MM.1S (cell line): ENCODE measurements around the gene PPP1R9B.

ENCODE experiments used
- DNase-seq: peaks from one replicate; pipeline ENCODE4 v3.0.0-alpha.2; 2015
- H2AFZ ChIP-seq: fragments of 300-600 bp; sonication (generic); 2 replicates; pipeline ENCODE4 v1.6.0; 2016; ENCODE audit warnings: antibody characterized with exemption, low read length
- H3F3A ChIP-seq: fragments of 300-600 bp; sonication (generic); 2 replicates; pipeline ENCODE4 v1.6.1; 2016; ENCODE audit warnings: mild to moderate bottlenecking, antibody characterized with exemption, low read length, moderate library complexity, mixed read lengths; ENCODE audit not compliant: insufficient read depth
- H3K27ac ChIP-seq: fragments of 300-600 bp; sonication (generic); 2 replicates; pipeline ENCODE4 v1.5.1; 2016; ENCODE audit warnings: mild to moderate bottlenecking, low read length
- H3K27me3 ChIP-seq: fragments of 300-600 bp; sonication (generic); replicated peaks from 2 replicates; pipeline ENCODE4 v1.6.0; 2016; ENCODE audit warnings: low read length; ENCODE audit not compliant: insufficient read depth
- H3K36me3 ChIP-seq: fragments of 300-600 bp; sonication (generic); replicated peaks from 2 replicates; pipeline ENCODE4 v1.6.1; 2016; ENCODE audit warnings: mild to moderate bottlenecking, low read length, mixed read lengths; ENCODE audit not compliant: insufficient read depth
- H3K4me1 ChIP-seq: fragments of 300-600 bp; sonication (generic); 2 replicates; pipeline ENCODE4 v1.6.1; 2016; ENCODE audit warnings: low read length, mixed read lengths
- H3K4me2 ChIP-seq: fragments of 300-600 bp; sonication (generic); 2 replicates; pipeline ENCODE4 v1.6.0; 2016; ENCODE audit warnings: low read depth, low read length
- H3K4me3 ChIP-seq: fragments of 300-600 bp; sonication (generic); 2 replicates; pipeline ENCODE4 v1.5.1; 2016; ENCODE audit warnings: low read length, mixed read lengths
- H3K79me2 ChIP-seq: fragments of 300-600 bp; sonication (generic); 2 replicates; pipeline ENCODE4 v1.6.1; 2016; ENCODE audit warnings: mixed run types, low read length, mixed read lengths
- H3K9ac ChIP-seq: fragments of 300-600 bp; sonication (generic); 2 replicates; pipeline ENCODE4 v1.6.1; 2016; ENCODE audit warnings: low read length, mixed read lengths
- H3K9me2 ChIP-seq: fragments of 300-600 bp; sonication (generic); replicated peaks from 2 replicates; pipeline ENCODE4 v1.6.1; 2016; ENCODE audit warnings: mild to moderate bottlenecking, low read length, mixed read lengths; ENCODE audit not compliant: insufficient read depth
- H3K9me3 ChIP-seq: fragments of 300-600 bp; sonication (generic); replicated peaks from 2 replicates; pipeline ENCODE4 v1.6.1; 2016; ENCODE audit warnings: mild to moderate bottlenecking, low read length, mixed read lengths; ENCODE audit not compliant: insufficient read depth
- H4K20me1 ChIP-seq: fragments of 300-600 bp; sonication (generic); 2 replicates; pipeline ENCODE4 v1.6.1; 2016; ENCODE audit warnings: mild to moderate bottlenecking, low read length, moderate library complexity, mixed read lengths; ENCODE audit not compliant: insufficient read depth
- EZH2 ChIP-seq: fragments of 300-600 bp; sonication (generic); optimal IDR thresholded peaks from 2 replicates; pipeline ENCODE3; 2017; ENCODE audit warnings: low read depth, mild to moderate bottlenecking, antibody characterized with exemption, low read length, mixed read lengths
- EZH2phosphoT487 ChIP-seq: fragments of 300-600 bp; sonication (generic); IDR thresholded peaks from 2 replicates; pipeline ENCODE4 v1.6.1; 2018; ENCODE audit warnings: antibody characterized with exemption, low read length
- TF ChIP-seq, protein P1 (sequence below): fragments of 300-600 bp; sonication (generic); IDR thresholded peaks from 2 replicates; pipeline ENCODE4 v1.5.1; 2016; ENCODE audit warnings: antibody characterized with exemption, low read length, mixed read lengths

Gene PPP1R9B

DNA sequence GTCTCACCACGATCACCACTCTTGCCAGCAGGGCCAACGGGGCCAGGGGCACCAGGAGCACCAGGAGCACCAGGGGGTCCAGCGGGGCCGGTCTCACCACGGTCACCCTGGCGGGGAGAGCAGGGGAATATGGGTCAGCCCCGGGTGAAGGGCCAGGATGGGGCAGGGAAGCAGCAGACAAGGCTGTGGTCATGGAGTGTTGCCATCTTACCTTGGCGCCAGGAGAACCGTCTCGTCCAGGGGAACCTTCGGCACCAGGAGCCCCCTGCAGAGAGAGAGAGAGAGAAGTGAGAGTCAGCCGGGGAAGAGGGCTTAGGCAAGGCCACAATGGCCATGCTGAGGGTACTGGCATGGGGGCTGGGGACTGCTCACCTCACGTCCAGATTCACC lies 38.0 kb upstream of the PPP1R9B start:
- Histone ChIP-seq H3K4me1 (peaks cover 11% of the 10 kb centered on the region), H4K20me1 (no peaks in the 10 kb centered on the region), H3K4me2 (no peak overlapping the region), H2AFZ (no peak overlapping the region), H3F3A (peaks cover 5% of the 10 kb centered on the region; the same call in 1 of the 2 replicates), H3K4me3 (no peak overlapping the region), H3K27me3 (peaks cover 68% of the 10 kb centered on the region), H3K9me3 (no peaks in the 10 kb centered on the region), H3K79me2 (no peaks in the 10 kb centered on the region), H3K9me2 (no peaks in the 10 kb centered on the region), H3K36me3 (no peaks in the 10 kb centered on the region), H3K27ac (no peak overlapping the region), H3K9ac (no peak overlapping the region)
- DNase-seq = no peak
- TF ChIP-seq EZH2 (no peak), EZH2phosphoT487 (no peak)
- TF ChIP-seq, protein P1, sequence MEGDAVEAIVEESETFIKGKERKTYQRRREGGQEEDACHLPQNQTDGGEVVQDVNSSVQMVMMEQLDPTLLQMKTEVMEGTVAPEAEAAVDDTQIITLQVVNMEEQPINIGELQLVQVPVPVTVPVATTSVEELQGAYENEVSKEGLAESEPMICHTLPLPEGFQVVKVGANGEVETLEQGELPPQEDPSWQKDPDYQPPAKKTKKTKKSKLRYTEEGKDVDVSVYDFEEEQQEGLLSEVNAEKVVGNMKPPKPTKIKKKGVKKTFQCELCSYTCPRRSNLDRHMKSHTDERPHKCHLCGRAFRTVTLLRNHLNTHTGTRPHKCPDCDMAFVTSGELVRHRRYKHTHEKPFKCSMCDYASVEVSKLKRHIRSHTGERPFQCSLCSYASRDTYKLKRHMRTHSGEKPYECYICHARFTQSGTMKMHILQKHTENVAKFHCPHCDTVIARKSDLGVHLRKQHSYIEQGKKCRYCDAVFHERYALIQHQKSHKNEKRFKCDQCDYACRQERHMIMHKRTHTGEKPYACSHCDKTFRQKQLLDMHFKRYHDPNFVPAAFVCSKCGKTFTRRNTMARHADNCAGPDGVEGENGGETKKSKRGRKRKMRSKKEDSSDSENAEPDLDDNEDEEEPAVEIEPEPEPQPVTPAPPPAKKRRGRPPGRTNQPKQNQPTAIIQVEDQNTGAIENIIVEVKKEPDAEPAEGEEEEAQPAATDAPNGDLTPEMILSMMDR = no peak

DNA sequence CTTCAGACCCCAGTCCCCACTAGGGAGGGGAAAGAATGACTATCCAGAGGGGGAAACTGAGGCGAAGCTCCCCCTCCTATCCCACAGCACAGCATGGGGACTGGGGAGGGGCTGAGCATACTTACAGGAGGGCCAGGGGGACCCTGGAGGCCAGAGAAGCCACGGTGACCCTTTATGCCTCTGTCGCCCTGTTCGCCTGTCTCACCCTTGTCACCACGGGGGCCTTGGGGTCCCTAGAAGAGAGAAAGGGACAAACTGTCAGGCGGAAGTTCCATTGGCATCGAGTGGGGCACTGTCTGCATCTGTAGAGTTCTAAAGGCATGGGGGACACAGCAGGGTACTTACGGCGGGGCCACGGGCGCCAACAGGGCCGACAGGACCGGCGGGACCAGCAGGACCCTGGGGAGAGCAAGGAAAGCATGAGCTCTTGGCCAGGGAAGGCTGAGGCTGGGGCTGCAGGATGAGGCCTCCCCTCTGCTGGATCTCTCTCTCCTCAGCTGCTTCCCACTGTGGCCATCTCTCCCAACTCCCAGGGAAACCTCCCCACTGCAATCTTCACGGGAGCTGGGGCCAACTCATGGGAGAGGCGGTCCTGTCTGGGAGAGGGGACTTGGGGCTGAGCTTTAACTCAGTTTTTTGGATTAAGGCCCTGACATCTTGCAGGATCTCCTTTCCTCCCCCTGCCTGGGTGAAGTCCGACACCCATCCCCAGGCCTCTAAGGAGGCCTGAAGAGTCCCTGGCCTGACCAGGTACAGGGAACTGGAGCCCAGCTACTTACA lies 37.5 kb upstream of the PPP1R9B start:
- Histone ChIP-seq H3K79me2 (no peaks in the 10 kb centered on the region), H3K27me3 (peaks cover 68% of the 10 kb centered on the region), H2AFZ (no peak overlapping the region), H3K9me3 (no peaks in the 10 kb centered on the region), H4K20me1 (no peaks in the 10 kb centered on the region), H3K4me3 (no peak overlapping the region), H3K9me2 (no peaks in the 10 kb centered on the region), H3K9ac (no peak overlapping the region), H3K4me1 (peaks cover 14% of the 10 kb centered on the region), H3F3A (peaks cover 5% of the 10 kb centered on the region; the same call in 1 of the 2 replicates), H3K4me2 (no peak overlapping the region), H3K36me3 (no peaks in the 10 kb centered on the region), H3K27ac (no peak overlapping the region)
- TF ChIP-seq, protein P1 = no peak
- no peak for TF ChIP-seq EZH2phosphoT487
- no peak for TF ChIP-seq EZH2
- DNase-seq = no peak

DNA sequence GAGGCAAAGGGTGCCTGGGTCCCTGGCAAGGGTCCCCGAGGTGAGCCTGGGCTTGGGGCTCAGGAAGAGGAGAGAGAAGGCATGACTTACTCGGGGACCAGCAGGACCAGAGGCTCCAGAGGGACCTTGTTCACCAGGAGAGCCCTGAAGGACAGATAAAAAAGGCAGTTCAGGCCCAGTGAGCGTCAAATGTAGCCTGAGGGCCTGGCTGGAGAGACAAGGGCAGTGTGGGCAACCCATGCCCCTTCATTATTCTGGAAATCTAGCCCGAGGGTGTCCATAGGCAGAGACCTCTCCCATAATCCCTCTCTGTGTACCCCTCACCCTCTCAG lies 36.9 kb upstream of the PPP1R9B start:
- peaks cover 64% of the 10 kb centered on the region for H3K27me3 ChIP-seq

More for the DNA sequence above, 36.9 kb upstream of the PPP1R9B start:
- H3K36me3 ChIP-seq = no peaks in the 10 kb centered on the region
- H3K27ac ChIP-seq = no peak overlapping the region
- peaks cover 14% of the 10 kb centered on the region for H3K4me1 ChIP-seq
- no peaks in the 10 kb centered on the region for H3K9me2 ChIP-seq
- DNase-seq = no peak
- no peak for TF ChIP-seq EZH2phosphoT487
- TF ChIP-seq, protein P1 = no peak
- TF ChIP-seq EZH2 = no peak
- no peak overlapping the region for H2AFZ ChIP-seq
- H3F3A ChIP-seq = peaks cover 5% of the 10 kb centered on the region; the same call in 1 of the 2 replicates
- no peak overlapping the region for H3K4me3 ChIP-seq
- no peaks in the 10 kb centered on the region for H3K79me2 ChIP-seq
- H3K9me3 ChIP-seq = no peaks in the 10 kb centered on the region
- no peaks in the 10 kb centered on the region for H4K20me1 ChIP-seq
- no peak overlapping the region for H3K4me2 ChIP-seq
- H3K9ac ChIP-seq = no peak overlapping the region
